K562 (cell line): Measurements from ENCODE around the gene OR10H5. TPM values are rescaled to one million over a fixed set of nuclear protein-coding genes. Genes with fewer than 3 reads are reported as not detected.

Experiments
- ARHGAP35 ChIP-seq: fragments of 450-650 bp; IDR thresholded peaks from 2 replicates; pipeline ENCODE4 v1.6.1; 2018; ENCODE audit not compliant: partially characterized antibody
- BRF1 ChIP-seq: IDR thresholded peaks from 3 replicates; pipeline ENCODE4 v1.6.1; 2011; ENCODE audit warnings: borderline replicate concordance, mild to moderate bottlenecking; ENCODE audit not compliant: insufficient read length; ENCODE audit errors: extremely low read depth
- CBX8 ChIP-seq: fragments of 200-600 bp; sonication (generic); IDR thresholded peaks from 2 replicates; pipeline ENCODE4 v1.6.1; 2012; ENCODE audit warnings: borderline replicate concordance, mixed run types, low read depth, mild to moderate bottlenecking, moderate library complexity, mixed read lengths, low read length, control low read depth, inconsistent platforms; ENCODE audit not compliant: poor library complexity, severe bottlenecking; ENCODE audit errors: extremely low read depth
- CTBP1 ChIP-seq: fragments of 450-650 bp; IDR thresholded peaks from 2 replicates; pipeline ENCODE4 v1.6.1; 2016; ENCODE audit warnings: borderline replicate concordance
- ELK3 ChIP-seq: fragments of 450-650 bp; formaldehyde crosslinking; IDR thresholded peaks from 2 replicates; pipeline ENCODE4 v1.4.0; 2020; ENCODE audit warnings: mild to moderate bottlenecking
- HMG20A ChIP-seq: fragments of 450-650 bp; formaldehyde crosslinking; conservative IDR thresholded peaks from 2 replicates; pipeline ENCODE4 v1.4.0; 2020; ENCODE audit warnings: mild to moderate bottlenecking, mixed read lengths
- JUND ChIP-seq, 2 experiments: IDR thresholded peaks; 2 replicates in 1 of 2; 3 replicates in 1 of 2; pipeline ENCODE4 v1.6.1; 2011; ENCODE audit warnings: borderline replicate concordance in 2 of 2, low read depth in 2 of 2, low read length in 2 of 2, improper control_type of control experiment in 1 of 2, missing biosample characterization in 1 of 2, missing genetic modification characterization in 1 of 2, missing genetic modification reagents in 1 of 2
- KDM4B ChIP-seq, 2 experiments: fragments of 450-650 bp in 1 of 2; sonication (generic) in 1 of 2; IDR thresholded peaks; 2 replicates each; pipeline ENCODE4 v1.6.1; 2016 to 2017; ENCODE audit warnings: borderline replicate concordance in 2 of 2, antibody characterized with exemption in 1 of 2, low read depth in 1 of 2, mild to moderate bottlenecking in 1 of 2
- NCOA1 ChIP-seq: fragments of 450-650 bp; IDR thresholded peaks from 2 replicates; pipeline ENCODE4 v1.6.1; 2016; ENCODE audit warnings: low read depth
- NFRKB ChIP-seq: fragments of 450-650 bp; IDR thresholded peaks from 2 replicates; pipeline ENCODE4 v1.6.1; 2016; ENCODE audit warnings: low read depth
- NONO ChIP-seq, 2 experiments: fragments of 200-400 bp in 1 of 2; fragments of 450-650 bp in 1 of 2; formaldehyde crosslinking in 1 of 2; IDR thresholded peaks; 2 replicates each; pipeline ENCODE4 v1.6.1; 2017; ENCODE audit warnings: low read depth in 2 of 2, mild to moderate bottlenecking in 2 of 2, moderate library complexity in 2 of 2, low read length in 1 of 2
- PHF8 ChIP-seq: fragments of 200-600 bp; sonication (generic); IDR thresholded peaks from 2 replicates; pipeline ENCODE4 v1.6.1; 2012; ENCODE audit warnings: mixed run types, mild to moderate bottlenecking, inconsistent platforms, low read length, moderate library complexity, borderline replicate concordance
- TFAP4 ChIP-seq: sonication (generic); formaldehyde crosslinking; IDR thresholded peaks from 2 replicates; pipeline ENCODE4 v1.8.0; 2022; ENCODE audit warnings: missing genetic modification reagents, mild to moderate bottlenecking, moderate library complexity, borderline replicate concordance
- ZBED1 ChIP-seq: IDR thresholded peaks from 2 replicates; pipeline ENCODE4 v1.6.1; 2014
- ZBTB7A ChIP-seq: IDR thresholded peaks from 2 replicates; pipeline ENCODE4 v1.6.1; 2011; ENCODE audit warnings: low read depth, mild to moderate bottlenecking, low read length, moderate library complexity, borderline replicate concordance; ENCODE audit not compliant: control insufficient read depth
- ZNF324 ChIP-seq: fragments of 250-450 bp; sonication (Bioruptor Pico); IDR thresholded peaks from 2 replicates; pipeline ENCODE4 v1.4.0; 2020; ENCODE audit warnings: mild to moderate bottlenecking
- ZNF561 ChIP-seq: fragments of 450-650 bp; formaldehyde crosslinking; conservative IDR thresholded peaks from 2 replicates; pipeline ENCODE4 v1.4.0; 2020; ENCODE audit warnings: mild to moderate bottlenecking, moderate library complexity
- ZNF766 ChIP-seq: fragments of 200-800 bp; sonication (Bioruptor generic); conservative IDR thresholded peaks from 2 replicates; pipeline ENCODE4 v1.6.1; 2016; ENCODE audit warnings: missing genetic modification characterization, missing compliant biosample characterization
- polyA plus RNA-seq, 8 experiments: library from polyadenylated mRNA; depleted of rRNA in 4 of 8; stranded (reverse) in 5 of 8; unstranded in 3 of 8; fragments of >200 nt; fragmentation: Nextera tagmentation in 2 of 8; fragmentation: Illumina TruSeq in 1 of 8; extraction: Ambion mirVana in 2 of 8; extraction: Trizol in 1 of 8; gene quantifications; 2 replicates each; pipeline versions ENCODE4 v1.2.1 to v1.2.3, GENCODE V29; 2011 to 2014; ENCODE audit warnings: inconsistent platforms in 1 of 8, missing spikeins in 1 of 8
- total RNA-seq, 7 experiments: library from RNA; depleted of rRNA in 6 of 7; stranded (reverse); fragments of >200 nt in 6 of 7; fragmentation: Illumina TruSeq in 2 of 7; extraction: Trizol in 2 of 7; gene quantifications; 2 replicates each; pipeline versions ENCODE4 v1.2.1 to v1.2.3, GENCODE V29; 2011 to 2021; ENCODE audit warnings: low replicate concordance in 1 of 7
- TF ChIP-seq, protein P1 (sequence below): sonication (generic); formaldehyde crosslinking; IDR thresholded peaks from 2 replicates; pipeline ENCODE4 v1.8.1; 2022; ENCODE audit warnings: missing genetic modification reagents
- TF ChIP-seq, protein P2 (sequence below): fragments of 450-650 bp; formaldehyde crosslinking; IDR thresholded peaks from 2 replicates; pipeline ENCODE4 v1.4.0; 2020; ENCODE audit warnings: mild to moderate bottlenecking, moderate library complexity

OR10H5 gene
- total and polyA plus RNA-seq, 9 of the 15 experiments (the other 6 are each of a cell fraction or from before 2014, with no cell fraction given) = not detected

GRCh38 chr19:15836330-15837220, 49.1 kb downstream of the OR10H5 start (continued):
- TF ChIP-seq ZBTB7A = peak; percentile 98
- TF ChIP-seq ELK3 (CRISPR knock-in tag) = no peak; the same call in 1 of the 2 replicates
- TF ChIP-seq KDM4B (IDR thresholded peaks at IDR 0.05; ENCODE audit: borderline replicate concordance in 2 of 2, low read depth in 1 of 2) = peak in 1 of 2 experiments; percentile 73; a peak in 1 of 4 replicates
- TF ChIP-seq ZNF561 (CRISPR knock-in tag) = peak; percentile 73; the same call in 1 of the 2 replicates
- peak; percentile 74 for TF ChIP-seq PHF8
- peak; percentile 90 for TF ChIP-seq NCOA1
- no peak for TF ChIP-seq BRF1
- peak; percentile 39; the same call in 1 of the 2 replicates for TF ChIP-seq ZNF766 (CRISPR knock-in tag)
- TF ChIP-seq CTBP1 = peak; percentile 43; the same call in 1 of the 2 replicates
- no peak for TF ChIP-seq ARHGAP35
- no peak; the same call in 1 of the 2 replicates for TF ChIP-seq JUND (IDR thresholded peaks at IDR 0.05; ENCODE audit: borderline replicate concordance, low read depth, low read length)
- TF ChIP-seq JUND (tag; IDR thresholded peaks at IDR 0.05; ENCODE audit: borderline replicate concordance, low read depth, low read length) = no peak
- TF ChIP-seq ZBED1 = peak; percentile 80; the same call in 1 of the 2 replicates
- TF ChIP-seq, protein P1, sequence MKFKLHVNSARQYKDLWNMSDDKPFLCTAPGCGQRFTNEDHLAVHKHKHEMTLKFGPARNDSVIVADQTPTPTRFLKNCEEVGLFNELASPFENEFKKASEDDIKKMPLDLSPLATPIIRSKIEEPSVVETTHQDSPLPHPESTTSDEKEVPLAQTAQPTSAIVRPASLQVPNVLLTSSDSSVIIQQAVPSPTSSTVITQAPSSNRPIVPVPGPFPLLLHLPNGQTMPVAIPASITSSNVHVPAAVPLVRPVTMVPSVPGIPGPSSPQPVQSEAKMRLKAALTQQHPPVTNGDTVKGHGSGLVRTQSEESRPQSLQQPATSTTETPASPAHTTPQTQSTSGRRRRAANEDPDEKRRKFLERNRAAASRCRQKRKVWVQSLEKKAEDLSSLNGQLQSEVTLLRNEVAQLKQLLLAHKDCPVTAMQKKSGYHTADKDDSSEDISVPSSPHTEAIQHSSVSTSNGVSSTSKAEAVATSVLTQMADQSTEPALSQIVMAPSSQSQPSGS (CRISPR knock-in tag) = no peak
- peak in 1 of 2 experiments; percentile 82; a peak in 2 of 4 replicates for TF ChIP-seq NONO (IDR thresholded peaks at IDR 0.05; ENCODE audit: low read depth in 2 of 2, low read length in 1 of 2)
- TF ChIP-seq TFAP4 (CRISPR knock-in tag) = peak; percentile 85
- TF ChIP-seq HMG20A = no peak
- TF ChIP-seq, protein P2, sequence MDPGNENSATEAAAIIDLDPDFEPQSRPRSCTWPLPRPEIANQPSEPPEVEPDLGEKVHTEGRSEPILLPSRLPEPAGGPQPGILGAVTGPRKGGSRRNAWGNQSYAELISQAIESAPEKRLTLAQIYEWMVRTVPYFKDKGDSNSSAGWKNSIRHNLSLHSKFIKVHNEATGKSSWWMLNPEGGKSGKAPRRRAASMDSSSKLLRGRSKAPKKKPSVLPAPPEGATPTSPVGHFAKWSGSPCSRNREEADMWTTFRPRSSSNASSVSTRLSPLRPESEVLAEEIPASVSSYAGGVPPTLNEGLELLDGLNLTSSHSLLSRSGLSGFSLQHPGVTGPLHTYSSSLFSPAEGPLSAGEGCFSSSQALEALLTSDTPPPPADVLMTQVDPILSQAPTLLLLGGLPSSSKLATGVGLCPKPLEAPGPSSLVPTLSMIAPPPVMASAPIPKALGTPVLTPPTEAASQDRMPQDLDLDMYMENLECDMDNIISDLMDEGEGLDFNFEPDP (CRISPR knock-in tag) = no peak
- TF ChIP-seq NFRKB = peak; percentile 28
- TF ChIP-seq CBX8 = no peak
- TF ChIP-seq ZNF324 (CRISPR knock-in tag) = no peak; the same call in 1 of the 2 replicates
